Stimulated activated CD4-positive, alpha-beta T cell treated with anti-CD3 and anti-CD28 coated beads, Interleukin-4, amount 100 ng/mL, for 4 hours (primary cell): ENCODE results near the gene PPM1H.
"Not testable (repeated sequence)": the region's sequence is repeated elsewhere in the genome, so short reads cannot be mapped to it uniquely, and the experiment has no call there.

Experiments
- DNase-seq, 2 experiments: peaks; one replicate each; pipeline ENCODE4 v3.0.0-alpha.2; 2020

Gene PPM1H

GRCh38 chr12:62942316-62942715 is 7.4 kb upstream of the PPM1H start:
- DNase-seq = not testable (repeated sequence)

GRCh38 chr12:62934239-62934798 is 631 bp downstream of the PPM1H start:
- DNase-seq = no peak

DNA sequence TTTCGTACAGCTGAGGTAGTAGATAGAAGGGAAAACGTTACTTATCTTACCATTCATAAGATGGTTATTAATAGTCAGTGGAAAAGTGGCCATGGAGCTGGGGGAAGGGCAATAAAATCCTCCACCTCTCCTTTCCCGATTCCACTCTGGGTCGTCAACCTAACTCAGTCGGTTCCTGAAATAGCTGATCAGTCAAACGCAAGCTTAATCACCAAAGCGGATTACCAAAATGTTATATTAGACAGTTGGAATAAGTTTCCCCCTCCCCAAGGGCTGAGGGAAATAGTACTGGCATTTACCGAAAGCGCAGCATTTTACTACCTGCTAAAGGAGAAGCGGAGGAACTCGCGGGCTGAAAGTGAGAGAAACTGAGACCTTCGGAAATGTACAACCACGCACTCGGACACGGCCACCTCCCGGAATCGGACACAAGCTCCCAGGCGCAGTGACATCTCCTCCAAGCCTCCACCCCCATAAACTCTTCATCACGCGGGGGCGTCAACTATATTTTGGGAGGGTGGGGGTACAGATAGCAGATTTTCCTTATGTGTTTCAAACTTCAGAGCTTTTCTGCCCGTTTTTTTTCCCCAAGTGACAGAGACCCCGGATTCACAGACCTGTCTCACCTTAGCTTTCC is 1.2 kb downstream of the PPM1H start:
- no peak for DNase-seq

DNA sequence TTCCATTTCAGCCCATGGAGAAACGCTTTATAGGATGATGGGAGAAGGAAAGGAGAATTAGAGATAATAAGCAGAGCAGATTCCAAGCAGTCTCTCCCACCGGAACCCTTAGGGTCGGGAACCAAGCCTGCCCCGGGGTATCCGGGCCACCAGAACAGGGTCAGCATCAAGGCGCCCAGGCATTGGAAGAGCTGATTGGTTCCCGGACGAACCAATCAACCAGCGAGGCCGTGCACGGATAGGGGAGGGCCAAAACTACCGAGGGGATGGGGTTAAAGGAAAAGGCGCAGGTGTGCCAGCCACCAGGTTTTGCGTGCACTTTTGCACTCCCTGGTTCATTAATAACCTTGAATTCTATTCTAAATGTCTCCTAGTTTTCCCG is 1.7 kb downstream of the PPM1H start:
- no peak for DNase-seq

DNA sequence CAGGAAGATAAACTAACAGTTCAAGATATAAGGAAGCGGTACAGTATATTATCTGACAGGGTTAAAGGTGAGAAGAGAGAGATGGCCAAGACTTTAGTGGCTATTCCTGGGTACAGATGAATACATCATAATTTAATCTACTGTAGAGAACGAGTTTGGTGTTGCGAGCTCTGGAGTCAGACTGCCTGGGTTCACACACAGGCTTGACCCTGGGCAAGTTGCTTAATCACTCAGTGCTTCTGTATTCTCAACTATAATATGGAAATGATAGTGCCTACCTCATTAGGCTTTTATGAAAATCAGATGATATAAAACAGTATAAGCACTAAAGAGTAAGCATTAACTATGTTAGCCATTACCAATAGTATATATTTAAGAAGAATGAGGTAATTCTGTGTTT is 3.5 kb downstream of the PPM1H start:
- DNase-seq = no peak

GRCh38 chr12:62930546-62931425 is 4.2 kb downstream of the PPM1H start:
- no peak for DNase-seq

DNA sequence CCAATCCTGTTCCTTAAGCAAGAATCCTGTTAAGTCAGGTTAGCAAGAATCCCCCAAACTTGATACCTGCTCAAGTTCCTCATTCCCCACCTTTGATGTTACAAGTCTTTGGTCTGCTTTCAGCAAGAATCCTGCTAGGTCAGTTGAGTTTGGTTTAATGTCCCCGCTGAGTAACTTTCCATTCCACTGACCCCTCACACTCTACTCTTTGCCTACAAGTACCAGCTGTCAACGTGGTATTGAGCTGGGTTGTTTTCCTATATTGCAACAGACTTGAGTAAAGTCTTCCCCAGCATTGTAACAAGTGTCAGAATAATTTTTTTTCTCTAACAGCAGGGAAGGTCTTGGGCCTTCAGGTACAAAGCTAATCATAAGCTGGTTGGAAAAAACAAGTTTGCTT is 6.3 kb downstream of the PPM1H start:
- no peak for DNase-seq

- no peak for DNase-seq
Observed at GRCh38 chr12:62925680-62926079, 9.3 kb downstream of the PPM1H start.

- DNase-seq = no peak
Observed at GRCh38 chr12:62924084-62924483, 10.9 kb downstream of the PPM1H start.

DNA sequence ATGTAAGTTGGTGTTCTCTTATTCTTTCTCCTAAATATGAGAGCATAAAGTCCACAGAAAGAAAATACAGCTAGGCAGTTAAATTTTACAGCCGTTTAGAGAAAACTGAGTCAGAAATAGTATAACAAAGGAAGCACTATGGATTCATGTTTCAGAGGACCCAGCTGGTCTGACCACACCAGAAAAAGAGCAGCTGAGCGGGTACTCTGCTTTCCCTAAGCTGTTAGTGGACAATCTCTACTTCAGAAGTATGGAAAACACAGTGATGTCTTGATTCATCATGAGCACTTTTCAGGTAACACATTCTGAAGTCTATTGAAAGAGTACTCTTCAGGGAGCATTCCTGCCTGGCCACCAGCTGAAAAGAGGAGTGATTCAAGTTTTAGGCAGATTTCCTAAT is 12.4 kb downstream of the PPM1H start:
- DNase-seq = no peak

- DNase-seq = no peak
Observed at GRCh38 chr12:62919838-62920237, 15.1 kb downstream of the PPM1H start.

- DNase-seq = no peak
Observed at GRCh38 chr12:62917926-62918325, 17.0 kb downstream of the PPM1H start.

- no peak for DNase-seq
Observed at GRCh38 chr12:62916632-62917425, 18.1 kb downstream of the PPM1H start.

DNA sequence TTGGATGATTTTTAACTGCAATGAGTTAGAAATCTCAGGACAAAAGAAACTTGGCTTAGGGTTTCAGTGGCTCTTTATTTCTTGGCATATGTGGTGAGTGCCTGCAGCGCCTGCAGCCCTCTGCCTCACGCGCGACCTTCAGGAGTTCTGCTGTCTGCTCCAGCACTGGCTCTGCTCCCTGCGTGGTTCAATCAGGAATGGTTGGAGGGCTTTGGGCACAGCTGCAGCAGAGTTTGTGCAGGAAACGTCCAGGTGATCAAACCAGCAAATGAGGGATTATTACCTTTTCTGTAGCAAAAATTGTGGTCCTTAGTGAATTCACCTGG is 19.8 kb downstream of the PPM1H start:
- DNase-seq = no peak

DNA sequence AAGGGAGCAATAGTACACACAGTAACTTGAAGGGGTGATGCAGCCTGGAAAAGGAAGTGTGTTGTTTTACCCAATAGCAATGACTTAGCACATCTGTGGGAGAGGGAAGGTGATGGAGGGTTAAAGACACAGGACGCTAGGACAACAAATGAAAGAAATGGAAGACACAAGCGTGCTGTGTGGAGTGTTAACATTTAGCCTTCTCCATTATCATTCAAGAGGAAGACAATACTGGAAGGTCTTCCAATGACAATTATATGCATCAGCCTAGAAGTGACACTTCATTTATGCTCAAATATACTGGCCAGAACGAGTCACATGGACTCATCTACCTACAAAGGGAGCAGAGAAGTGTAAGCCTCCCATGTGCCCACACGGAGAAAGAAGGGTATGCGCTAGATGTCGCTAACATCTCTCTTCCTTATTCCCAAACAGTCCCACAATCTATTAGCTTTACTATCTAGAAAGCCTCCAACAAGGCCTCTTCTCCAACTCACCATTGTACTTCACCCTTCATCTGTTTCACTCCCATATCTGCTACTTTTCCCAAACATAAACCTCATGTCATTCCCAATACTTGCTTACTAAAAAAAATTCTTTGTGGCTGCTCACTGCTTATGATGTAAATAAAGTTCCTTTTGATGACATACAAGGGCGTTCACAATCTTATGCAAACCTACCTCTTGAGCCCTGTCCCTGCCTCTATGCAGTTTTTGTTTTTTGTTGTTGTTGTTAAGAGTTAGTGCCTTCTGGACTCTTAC is 20.3 kb downstream of the PPM1H start:
- DNase-seq = no peak

DNA sequence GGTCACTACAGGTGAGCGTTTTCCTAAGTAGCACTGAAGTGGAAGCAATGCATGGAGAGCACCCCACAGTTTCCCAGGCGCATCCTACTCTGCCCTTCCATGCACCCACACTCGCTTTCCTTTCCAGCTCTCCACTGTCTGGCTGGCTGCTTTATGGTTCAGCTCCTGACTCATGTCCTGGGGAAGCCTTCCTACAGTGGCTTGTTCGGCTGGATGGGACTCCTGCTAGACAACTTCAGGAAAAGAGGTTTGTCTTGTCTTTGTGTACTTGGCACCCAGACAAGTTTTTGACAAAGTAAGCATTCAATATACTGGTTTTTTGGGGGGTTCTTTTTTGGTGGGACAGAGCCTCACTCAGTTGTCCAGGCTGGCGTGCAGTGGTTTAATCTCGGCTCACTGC is 21.6 kb downstream of the PPM1H start:
- no peak for DNase-seq

DNA sequence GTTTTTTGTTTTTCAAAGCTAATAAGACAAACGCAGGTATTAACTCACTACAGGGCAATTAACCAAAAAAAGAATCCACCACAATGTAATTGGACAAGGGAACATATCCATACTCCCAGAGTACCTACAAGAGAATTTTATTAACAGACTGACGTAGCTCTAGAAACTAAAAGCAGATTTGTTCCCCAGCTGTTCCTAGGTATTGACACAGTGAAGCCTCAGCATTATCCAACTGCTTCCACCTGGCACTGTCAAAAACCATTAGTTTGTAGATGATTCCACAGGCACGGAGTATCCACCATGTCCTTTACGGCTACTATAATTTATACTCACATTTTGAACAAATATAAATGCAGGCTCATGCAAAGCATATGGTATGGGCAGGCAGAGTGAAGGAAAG is 22.3 kb downstream of the PPM1H start:
- DNase-seq = no peak

- no peak for DNase-seq
Observed at GRCh38 chr12:62911286-62911685, 23.7 kb downstream of the PPM1H start.

DNA sequence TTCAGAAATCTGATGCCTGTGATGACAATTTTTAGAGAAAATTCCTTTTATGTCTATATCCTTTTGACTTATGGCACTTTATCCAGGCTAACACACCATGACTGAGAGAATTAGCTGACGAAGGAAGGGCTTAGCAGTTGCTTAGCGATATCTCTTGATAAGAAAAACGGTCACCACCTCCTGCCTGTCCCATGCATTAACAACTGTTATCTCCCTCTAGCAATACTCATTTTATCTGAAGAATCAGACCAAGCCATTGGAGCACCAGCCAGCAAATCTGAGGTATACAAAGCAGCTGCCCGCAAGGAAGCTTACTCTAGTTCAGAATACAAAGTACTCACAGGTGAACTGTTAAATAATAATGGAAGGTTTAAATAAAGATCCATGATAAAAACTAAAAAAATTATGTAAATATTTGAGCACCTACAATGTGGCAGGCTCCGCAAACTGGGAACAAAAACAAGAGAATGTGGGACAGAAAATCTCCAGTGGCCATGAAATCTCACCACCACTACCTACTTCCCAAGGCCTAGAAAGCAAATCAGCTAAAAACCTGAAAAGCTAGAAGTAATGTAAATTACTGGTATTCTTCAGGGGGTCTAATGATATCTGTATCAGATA is 24.3 kb downstream of the PPM1H start:
- no peak for DNase-seq

DNA sequence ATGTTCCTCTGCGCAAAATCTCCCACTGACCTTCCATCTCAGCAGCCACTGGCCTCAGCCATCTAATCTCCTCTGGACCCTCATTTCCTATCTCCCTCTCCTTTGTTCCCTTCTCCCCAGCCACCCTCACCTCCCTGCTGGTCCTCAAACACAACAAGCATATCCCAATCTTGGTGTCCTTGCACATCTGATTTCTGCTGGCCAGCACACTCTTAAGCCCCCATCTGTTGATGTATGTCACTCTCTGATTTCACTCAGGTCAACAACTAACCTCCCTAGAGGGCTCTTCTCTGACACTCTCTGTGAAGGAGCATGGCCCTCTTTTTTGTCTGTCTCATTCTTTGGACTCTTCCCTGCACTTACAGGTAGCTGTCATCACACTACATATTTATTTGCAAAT is 25.6 kb downstream of the PPM1H start:
- no peak for DNase-seq

- no peak for DNase-seq
Observed at GRCh38 chr12:62908674-62909073, 26.3 kb downstream of the PPM1H start.

GRCh38 chr12:62907561-62907960 is 27.4 kb downstream of the PPM1H start:
- no peak for DNase-seq
